Measurements from ENCODE around the gene GPR83. TPM values are rescaled to one million over a fixed set of nuclear protein-coding genes. Genes with fewer than 3 reads are reported as not detected.

The GPR83 gene
- total RNA-seq, 4 donors from 2014 or later = 0.09 to 0.49 (median 0.36) TPM; not detected in 1

- intact Hi-C loops (cut with DNase I; ENCODE audit: low total_unique reads) = no loop called here
- no peaks in the 10 kb centered on the region for H3K9me3 ChIP-seq
- in situ Hi-C loops (cut with MboI; ENCODE audit: low sequenced_read_pairs in 4 of 4) = loop anchor here in 1 of 4 donors (25.0 kb wide), 1 partner anchor 536 kb away; no protein-coding TSS in a partner anchor
- no peak for DNase-seq
- H3K27me3 ChIP-seq = no peaks in the 10 kb centered on the region
- no peaks in the 10 kb centered on the region for H3K4me1 ChIP-seq
- ATAC-seq = no peak
- H3K27ac ChIP-seq = no peak overlapping the region
- TF ChIP-seq CTCF (IDR thresholded peaks at IDR 0.05 in 4 of 5, conservative IDR thresholded peaks at IDR 0.05 in 1 of 5) (no peak), POLR2A (IDR thresholded peaks at IDR 0.05) (no peak)
- no peak overlapping the region for H3K4me3 ChIP-seq
- H3K36me3 ChIP-seq = peaks cover 0 to 14% of the 10 kb centered on the region in 2 donors
Observed at GRCh38 chr11:94423507-94423906, 22.3 kb upstream of the GPR83 start.

- no peak overlapping the region for H3K4me3 ChIP-seq
- H3K9me3 ChIP-seq = no peaks in the 10 kb centered on the region
- in situ Hi-C loops (cut with MboI; ENCODE audit: low sequenced_read_pairs in 4 of 4) = loop anchor here in 1 of 4 donors (25.0 kb wide), 1 partner anchor 531 kb away; no protein-coding TSS in a partner anchor
- ATAC-seq (no peak), DNase-seq (no peak)
- intact Hi-C loops (cut with DNase I; ENCODE audit: low total_unique reads) = no loop called here
- H3K36me3 ChIP-seq = peaks cover 0 to 10% of the 10 kb centered on the region in 2 donors
- no peaks in the 10 kb centered on the region for H3K27me3 ChIP-seq
- no peaks in the 10 kb centered on the region for H3K4me1 ChIP-seq
- H3K27ac ChIP-seq = no peak overlapping the region
- TF ChIP-seq POLR2A (IDR thresholded peaks at IDR 0.05) = no peak
- no peak for TF ChIP-seq CTCF (IDR thresholded peaks at IDR 0.05 in 4 of 5, conservative IDR thresholded peaks at IDR 0.05 in 1 of 5)
Observed at GRCh38 chr11:94418123-94418765, 17.0 kb upstream of the GPR83 start.

GRCh38 chr11:94417386-94417987 is 16.3 kb upstream of the GPR83 start:
- in situ Hi-C loops (cut with MboI; ENCODE audit: low sequenced_read_pairs in 4 of 4) (loop anchor here in 1 of 4 donors (25.0 kb wide), 1 partner anchor 530 kb away; no protein-coding TSS in a partner anchor), intact Hi-C loops (cut with DNase I; ENCODE audit: low total_unique reads) (no loop called here)
- Histone ChIP-seq H3K4me1 (no peaks in the 10 kb centered on the region), H3K4me3 (no peak overlapping the region), H3K9me3 (no peaks in the 10 kb centered on the region), H3K36me3 (peaks cover 0 to 10% of the 10 kb centered on the region in 2 donors), H3K27me3 (no peaks in the 10 kb centered on the region), H3K27ac (no peak overlapping the region)
- TF ChIP-seq POLR2A (IDR thresholded peaks at IDR 0.05) = no peak
- TF ChIP-seq CTCF (IDR thresholded peaks at IDR 0.05 in 4 of 5, conservative IDR thresholded peaks at IDR 0.05 in 1 of 5) = peak in 3 of 5 experiments; percentile 5 to 32 (median 24)
- ATAC-seq (no peak), DNase-seq (no peak)

- intact Hi-C loops (cut with DNase I; ENCODE audit: low total_unique reads) (no loop called here), in situ Hi-C loops (cut with MboI; ENCODE audit: low sequenced_read_pairs in 4 of 4) (loop anchor here in 1 of 4 donors (25.0 kb wide), 1 partner anchor 518 kb away; no protein-coding TSS in a partner anchor)
- no peak for DNase-seq
- H3K4me1 ChIP-seq = no peaks in the 10 kb centered on the region
- no peak overlapping the region for H3K27ac ChIP-seq
- no peaks in the 10 kb centered on the region for H3K9me3 ChIP-seq
- ATAC-seq = no peak
- peaks cover 14 to 15% (median 14%) of the 10 kb centered on the region in 3 donors for H3K27me3 ChIP-seq
- H3K36me3 ChIP-seq = no peaks in the 10 kb centered on the region
- H3K4me3 ChIP-seq = no peak overlapping the region
- no peak for TF ChIP-seq CTCF (IDR thresholded peaks at IDR 0.05 in 4 of 5, conservative IDR thresholded peaks at IDR 0.05 in 1 of 5)
- no peak for TF ChIP-seq POLR2A (IDR thresholded peaks at IDR 0.05)
Observed at GRCh38 chr11:94405062-94405833, 4.0 kb upstream of the GPR83 start.

Measured in gastrocnemius medialis (tissue), 4 donors.